ENCODE data around the gene HMCN1. TPM values are rescaled to one million over a fixed set of nuclear protein-coding genes. Genes with fewer than 3 reads are reported as not detected.

HMCN1 gene
- polyA plus RNA-seq, 1 of the 3 experiments (the other 2 are of a cell fraction), result 59.5 TPM

GRCh38 chr1:185957441-185958363 lies 223.5 kb downstream of the HMCN1 start:
- Histone ChIP-seq H3K27me3 (ENCODE audit: insufficient read depth) (peaks cover 15% of the 10 kb centered on the region; the same call in 1 of the 2 replicates), H3F3A (replicated peaks; ENCODE audit: insufficient read depth) (peaks cover 7% of the 10 kb centered on the region), H3K9ac (no peak overlapping the region), H3K4me1 (ENCODE audit: control insufficient read depth in 1 of 2, insufficient read depth in 2 of 2, low read depth in 1 of 2, low read length in 1 of 2) (peaks cover 9 to 23% of the 10 kb centered on the region in 2 experiments; a peak in 3 of 4 replicates), H3K9me3 (no peaks in the 10 kb centered on the region), H3K36me3 (replicated peaks in 1 of 2; ENCODE audit: control insufficient read depth in 1 of 2, insufficient read depth in 2 of 2, low read length in 1 of 2) (no peaks in the 10 kb centered on the region), H3K9me2 (no peaks in the 10 kb centered on the region), H2AFZ (ENCODE audit: low read depth) (no peak overlapping the region), H3K27ac (ENCODE audit: low read depth in 2 of 2, low read length in 1 of 2) (no peak overlapping the region), H3K4me2 (no peak overlapping the region), H4K20me1 (ENCODE audit: insufficient read depth) (no peaks in the 10 kb centered on the region), H3K4me3 (ENCODE audit: low read depth in 2 of 2, low read length in 1 of 2) (no peak overlapping the region), H3K79me2 (ENCODE audit: insufficient read depth) (no peaks in the 10 kb centered on the region)
- 14% methylated on average over 3 of the region's 3 CpGs for WGBS (ENCODE audit: low lambda C conversion rate)
- POLR2A ChIA-PET, result no interaction called here
- CTCF ChIA-PET, result no interaction called here
- TF ChIP-seq TAF1 (IDR thresholded peaks at IDR 0.05; ENCODE audit: borderline replicate concordance, low read depth, low read length), result no peak
- no peak for TF ChIP-seq USF2 (IDR thresholded peaks at IDR 0.05; ENCODE audit: borderline replicate concordance, low read depth, low read length)
- no peak for TF ChIP-seq FOXM1 (IDR thresholded peaks at IDR 0.05; ENCODE audit: low read depth)
- TF ChIP-seq NRF1 (IDR thresholded peaks at IDR 0.05; ENCODE audit: low read depth, low read length), result no peak
- TF ChIP-seq IRF3 (IDR thresholded peaks at IDR 0.05; ENCODE audit: low read depth, low read length), result no peak
- no peak for TF ChIP-seq JUND (IDR thresholded peaks at IDR 0.05)
- TF ChIP-seq REST (IDR thresholded peaks at IDR 0.05; ENCODE audit: low read depth, low read length), result no peak
- TF ChIP-seq RAD21 (IDR thresholded peaks at IDR 0.05; ENCODE audit: low read length), result no peak
- no peak for TF ChIP-seq PBX3 (IDR thresholded peaks at IDR 0.05)
- no peak for TF ChIP-seq RXRA (IDR thresholded peaks at IDR 0.05; ENCODE audit: borderline replicate concordance, low read depth)
- TF ChIP-seq CHD2 (IDR thresholded peaks at IDR 0.05; ENCODE audit: low read length, partially characterized antibody), result no peak
- no peak for TF ChIP-seq TCF12 (IDR thresholded peaks at IDR 0.05)
- no peak for TF ChIP-seq YY1 (IDR thresholded peaks at IDR 0.05; ENCODE audit: low read depth)
- TF ChIP-seq GABPA (IDR thresholded peaks at IDR 0.05; ENCODE audit: low read depth), result no peak
- TF ChIP-seq EP300 (IDR thresholded peaks at IDR 0.05; ENCODE audit: borderline replicate concordance in 1 of 2, low read depth in 1 of 2, low read length in 1 of 2), result no peak
- no peak for TF ChIP-seq RFX5 (IDR thresholded peaks at IDR 0.05; ENCODE audit: low read length)
- no peak for TF ChIP-seq SMC3 (IDR thresholded peaks at IDR 0.05; ENCODE audit: low read depth, low read length)
- no peak for TF ChIP-seq ELF1 (IDR thresholded peaks at IDR 0.05)
- TF ChIP-seq NFIC (IDR thresholded peaks at IDR 0.05; ENCODE audit: borderline replicate concordance), result no peak
- TF ChIP-seq MAX (IDR thresholded peaks at IDR 0.05; ENCODE audit: low read depth), result no peak
- no peak for DNase-seq
